Stimulated activated CD4-positive, alpha-beta T cell treated with anti-CD3 and anti-CD28 coated beads, Interleukin-12 subunit alpha, Interleukin-12 subunit beta, amount 100 ng/mL, for 48 hours (primary cell): ENCODE measurements around the gene JMY.

Source experiments
- DNase-seq, 3 donors: peaks; one replicate each; pipeline ENCODE4 v3.0.0-alpha.2; 2020; ENCODE audit warnings: low read depth in 2 of 3, low spot score in 1 of 3

JMY gene, protein sequence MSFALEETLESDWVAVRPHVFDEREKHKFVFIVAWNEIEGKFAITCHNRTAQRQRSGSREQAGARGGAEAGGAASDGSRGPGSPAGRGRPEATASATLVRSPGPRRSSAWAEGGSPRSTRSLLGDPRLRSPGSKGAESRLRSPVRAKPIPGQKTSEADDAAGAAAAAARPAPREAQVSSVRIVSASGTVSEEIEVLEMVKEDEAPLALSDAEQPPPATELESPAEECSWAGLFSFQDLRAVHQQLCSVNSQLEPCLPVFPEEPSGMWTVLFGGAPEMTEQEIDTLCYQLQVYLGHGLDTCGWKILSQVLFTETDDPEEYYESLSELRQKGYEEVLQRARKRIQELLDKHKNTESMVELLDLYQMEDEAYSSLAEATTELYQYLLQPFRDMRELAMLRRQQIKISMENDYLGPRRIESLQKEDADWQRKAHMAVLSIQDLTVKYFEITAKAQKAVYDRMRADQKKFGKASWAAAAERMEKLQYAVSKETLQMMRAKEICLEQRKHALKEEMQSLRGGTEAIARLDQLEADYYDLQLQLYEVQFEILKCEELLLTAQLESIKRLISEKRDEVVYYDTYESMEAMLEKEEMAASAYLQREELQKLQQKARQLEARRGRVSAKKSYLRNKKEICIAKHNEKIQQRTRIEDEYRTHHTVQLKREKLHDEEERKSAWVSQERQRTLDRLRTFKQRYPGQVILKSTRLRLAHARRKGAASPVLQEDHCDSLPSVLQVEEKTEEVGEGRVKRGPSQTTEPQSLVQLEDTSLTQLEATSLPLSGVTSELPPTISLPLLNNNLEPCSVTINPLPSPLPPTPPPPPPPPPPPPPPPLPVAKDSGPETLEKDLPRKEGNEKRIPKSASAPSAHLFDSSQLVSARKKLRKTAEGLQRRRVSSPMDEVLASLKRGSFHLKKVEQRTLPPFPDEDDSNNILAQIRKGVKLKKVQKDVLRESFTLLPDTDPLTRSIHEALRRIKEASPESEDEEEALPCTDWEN

DNA sequence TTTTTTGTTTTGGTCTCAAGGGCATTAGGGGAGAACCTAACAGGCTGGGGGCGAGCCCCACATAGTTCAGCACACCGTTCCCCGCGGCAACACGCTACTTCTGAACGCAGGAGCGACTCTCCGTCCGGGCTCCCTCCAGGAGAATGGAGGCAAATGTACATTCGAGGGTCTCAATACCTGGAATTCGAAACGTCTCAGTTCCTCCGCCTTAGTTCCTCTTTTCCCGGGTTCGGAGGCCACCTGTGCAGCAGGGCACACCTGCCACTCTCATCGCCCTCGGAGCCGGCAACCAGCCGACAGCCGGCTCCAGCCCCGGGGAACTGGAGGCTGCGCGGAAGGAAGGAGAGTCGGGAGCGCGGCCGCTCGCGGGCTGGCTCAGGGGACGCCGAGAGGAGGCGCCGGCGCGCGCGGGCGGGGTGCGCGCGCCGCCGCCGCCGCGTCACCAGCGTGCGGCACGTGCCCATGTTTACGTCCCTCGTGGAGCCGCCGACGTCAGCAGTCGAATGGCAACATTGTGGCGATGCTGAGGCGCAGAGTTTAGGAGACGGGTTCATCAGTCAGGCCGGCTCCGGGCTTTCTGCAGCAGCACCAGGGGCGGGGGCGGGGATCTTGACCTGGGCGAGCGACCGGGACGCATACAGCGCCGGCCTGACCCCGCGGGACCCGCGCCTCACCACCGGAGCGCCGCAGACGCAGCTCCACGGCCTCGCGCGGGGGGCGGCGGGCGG lies at the start of gene JMY:
JMY (plus strand) TSS at position 498 of the 728 bp plus-strand sequence. CDS start 520 bp downstream, outside the sequence.
- DNase-seq = peak; percentile 66 to 77 (median 71)

DNA sequence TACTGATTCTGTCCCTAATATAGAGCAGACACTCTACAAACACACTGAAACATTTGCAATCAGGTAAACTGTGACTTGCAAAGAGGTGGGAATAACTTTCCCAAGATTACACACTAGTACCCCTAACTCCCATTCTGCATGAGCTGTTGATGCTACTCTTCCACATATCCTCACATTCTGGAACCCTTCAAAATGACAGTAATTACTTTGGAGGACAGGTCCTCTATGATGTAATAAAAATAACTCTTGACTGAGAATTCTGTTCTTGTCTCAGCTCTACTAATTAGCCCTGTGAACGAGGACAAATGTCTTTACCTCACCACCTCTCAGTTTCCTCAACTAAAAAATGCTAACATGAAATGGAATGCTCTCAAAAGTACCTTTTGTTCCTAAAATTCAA lies 49.5 kb upstream of the JMY start:
- DNase-seq = no peak

DNA sequence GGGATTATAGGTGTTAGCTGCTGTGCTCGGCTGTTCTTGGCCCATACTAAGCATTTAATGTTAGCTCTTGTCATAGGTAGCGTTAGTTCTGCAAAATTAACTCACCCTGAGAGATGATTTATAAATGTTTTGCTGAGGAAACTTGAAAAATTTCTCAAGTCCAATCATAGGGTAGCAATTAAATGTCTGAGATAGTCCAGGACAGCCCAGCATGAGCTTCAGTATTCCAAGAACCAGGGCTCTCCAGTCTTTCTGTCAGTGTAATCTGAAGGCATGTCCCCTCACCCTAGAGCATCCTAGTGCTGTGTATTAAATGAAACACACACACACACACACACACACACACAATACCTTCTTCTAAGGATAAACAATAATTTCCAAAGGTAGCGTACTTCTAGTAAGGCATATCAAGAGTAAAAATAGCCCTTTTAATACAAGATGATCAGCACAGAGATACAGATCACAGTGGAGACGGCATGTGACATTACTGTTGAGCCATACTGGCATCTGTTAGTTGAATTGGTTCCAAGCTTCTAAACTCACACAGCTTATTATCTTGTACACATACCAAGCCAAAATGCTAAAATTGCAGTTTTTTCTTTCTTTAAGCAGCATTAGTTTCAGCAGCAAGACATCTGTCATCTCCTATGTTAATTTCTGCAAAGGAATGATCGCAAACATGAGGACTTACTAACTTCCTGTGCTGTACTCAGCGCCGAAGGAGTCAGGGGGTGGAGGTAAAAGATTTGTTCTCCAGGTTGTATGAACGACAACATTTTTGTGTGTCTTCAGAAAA lies 46.3 kb upstream of the JMY start:
- no peak for DNase-seq

DNA sequence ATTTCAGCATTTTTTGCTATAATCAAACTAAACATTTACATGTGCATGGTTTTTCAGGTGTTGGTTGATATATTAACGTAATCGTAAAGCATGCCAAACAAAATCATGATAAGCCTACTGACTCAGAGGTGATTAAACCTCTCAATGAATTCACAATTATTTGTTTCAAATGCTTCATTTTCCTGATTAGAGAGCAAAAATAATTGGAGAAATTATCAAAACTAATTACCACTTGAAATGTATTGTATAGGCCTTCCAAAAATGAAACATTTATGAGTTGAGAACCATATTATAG lies 45.7 kb upstream of the JMY start:
- no peak for DNase-seq

DNA sequence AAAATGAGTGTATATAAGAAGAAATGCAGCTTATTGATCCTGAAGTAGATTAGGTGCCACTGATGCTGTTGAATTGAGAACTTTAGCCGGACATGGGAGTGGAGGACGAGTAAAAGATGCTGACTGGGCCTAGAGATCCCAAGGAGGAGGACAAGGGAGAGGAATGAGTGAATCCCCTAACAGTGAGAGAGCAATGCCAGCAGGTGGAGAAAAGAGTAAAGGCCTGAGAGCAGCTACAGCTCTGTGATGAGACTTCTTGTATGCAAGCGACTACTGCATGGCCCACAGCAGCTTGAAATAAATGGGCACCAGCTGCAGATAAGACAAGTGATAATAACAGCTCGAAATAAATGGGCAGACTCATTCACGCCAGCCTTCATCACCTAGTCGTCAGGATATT lies 44.5 kb upstream of the JMY start:
- no peak for DNase-seq

DNA sequence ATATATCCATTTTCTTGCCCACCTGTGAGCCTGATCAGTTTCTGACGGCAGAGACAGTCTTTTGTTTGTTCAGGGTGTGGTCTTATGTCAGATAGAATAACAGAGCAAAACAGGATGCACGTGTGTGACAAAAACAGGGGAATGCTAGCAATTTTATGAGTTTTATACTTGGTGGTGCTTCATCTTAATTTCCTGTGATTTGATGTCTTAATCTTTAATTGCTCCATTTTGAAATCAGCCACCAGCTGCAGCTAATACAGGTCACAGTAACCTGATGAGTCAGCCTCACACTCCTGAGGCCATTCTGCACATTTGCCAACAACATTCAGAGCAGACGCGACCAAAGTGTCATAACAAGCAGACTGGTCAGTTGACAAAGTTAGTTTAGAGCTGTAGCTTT lies 42.3 kb upstream of the JMY start:
- DNase-seq = no peak

DNA sequence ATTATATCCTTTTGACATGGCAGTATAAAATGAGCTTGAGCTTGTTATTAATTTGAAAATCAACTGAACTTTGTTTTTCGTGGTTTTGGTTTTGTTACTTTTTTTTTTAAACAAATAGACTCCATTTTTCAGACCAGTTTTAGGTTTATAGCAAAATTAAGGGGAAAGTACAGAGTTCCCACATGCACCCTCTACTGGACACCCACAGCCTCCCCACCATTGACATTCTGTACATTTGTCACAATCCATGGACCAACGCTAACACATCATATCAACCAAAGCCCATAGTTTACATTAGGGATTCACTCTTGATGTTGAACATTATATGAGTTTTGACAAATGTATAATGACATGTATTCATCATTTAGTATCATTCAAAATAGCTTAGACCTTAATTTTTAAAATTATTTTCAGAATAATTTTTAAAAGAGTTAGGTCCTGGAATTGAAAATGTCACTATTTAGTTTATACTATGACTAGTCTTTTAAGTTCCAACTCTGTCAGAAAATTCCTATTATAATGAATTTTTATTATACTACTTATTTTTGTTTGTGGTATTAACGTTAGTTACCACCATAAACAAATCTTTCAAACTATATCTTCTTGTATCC lies 35.3 kb upstream of the JMY start:
- no peak for DNase-seq

DNA sequence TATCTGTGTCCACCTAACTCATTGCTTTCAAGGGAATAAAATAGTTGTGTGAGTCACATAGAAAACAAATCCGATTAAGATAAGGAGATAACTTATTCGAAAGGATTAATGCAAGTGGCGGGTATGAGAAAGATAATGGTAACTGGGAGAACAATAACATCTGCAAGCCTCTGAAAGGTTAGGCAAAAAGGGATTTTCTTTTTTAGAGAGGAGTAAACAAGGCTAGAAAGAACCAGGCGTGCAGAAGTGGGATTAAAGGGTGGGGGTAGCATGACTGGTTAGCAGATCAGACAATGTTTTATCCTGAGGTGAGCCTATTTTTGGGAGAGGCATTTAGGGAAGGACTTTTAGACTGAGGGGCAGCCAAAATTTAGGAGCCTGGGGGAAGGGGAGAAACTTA lies 34.7 kb upstream of the JMY start:
- no peak for DNase-seq

DNA sequence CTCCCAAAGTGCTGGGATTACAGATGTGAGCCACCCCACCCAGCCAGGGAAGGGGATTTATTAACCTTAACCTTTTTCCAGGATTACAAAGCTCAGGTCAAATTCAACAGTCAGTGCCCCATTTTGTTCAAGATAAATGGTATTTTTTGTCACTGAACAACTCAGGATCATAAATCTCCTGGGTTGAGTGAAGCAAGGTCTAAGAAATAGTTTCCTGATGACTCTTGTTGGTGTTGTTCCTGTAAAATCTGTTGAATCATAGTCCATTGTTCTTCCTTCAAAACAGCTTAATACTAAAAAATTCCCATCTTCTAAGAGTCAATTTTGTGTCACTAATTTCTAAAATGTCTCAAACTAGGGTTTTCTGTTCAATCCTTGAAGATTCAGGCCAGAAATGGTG lies 33.9 kb upstream of the JMY start:
- no peak for DNase-seq

DNA sequence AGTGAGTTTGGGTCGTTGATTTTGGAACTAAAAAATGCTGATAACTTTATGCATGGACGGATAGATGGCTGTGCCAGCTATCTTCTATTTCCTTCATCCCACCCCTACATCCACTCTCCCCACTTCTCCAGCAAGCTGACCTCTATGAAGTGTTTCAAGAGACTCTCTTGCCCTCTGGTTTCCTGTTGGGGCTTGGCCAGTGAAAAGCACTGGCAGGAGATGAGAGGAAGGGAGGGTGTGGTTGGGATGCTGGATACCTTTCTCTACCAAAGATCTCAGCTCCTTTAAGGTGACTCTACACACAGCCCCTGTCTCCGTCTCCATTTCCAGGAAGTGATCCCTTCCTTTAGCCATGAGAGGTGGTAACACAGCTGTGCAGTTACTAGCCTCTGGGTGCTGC lies 30.0 kb upstream of the JMY start:
- no peak for DNase-seq

DNA sequence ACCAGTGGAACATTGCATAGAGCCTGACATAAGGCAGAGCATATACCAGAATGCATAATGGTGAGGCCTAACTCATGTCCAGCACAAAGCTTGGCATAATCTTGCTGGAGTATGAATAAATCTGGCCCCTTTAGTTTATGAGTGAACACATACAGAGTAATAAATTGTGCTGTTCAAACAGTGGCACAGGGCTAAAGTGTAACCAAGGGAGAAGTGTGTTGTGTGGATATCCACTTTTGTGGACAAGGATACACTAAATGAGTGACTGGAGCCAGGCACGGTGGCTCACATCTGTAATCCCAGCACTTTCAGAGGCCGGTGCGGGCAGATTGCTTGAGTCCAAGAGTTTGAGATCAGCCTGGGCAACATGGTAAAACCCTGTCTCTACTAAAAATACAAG lies 29.4 kb upstream of the JMY start:
- DNase-seq = no peak

DNA sequence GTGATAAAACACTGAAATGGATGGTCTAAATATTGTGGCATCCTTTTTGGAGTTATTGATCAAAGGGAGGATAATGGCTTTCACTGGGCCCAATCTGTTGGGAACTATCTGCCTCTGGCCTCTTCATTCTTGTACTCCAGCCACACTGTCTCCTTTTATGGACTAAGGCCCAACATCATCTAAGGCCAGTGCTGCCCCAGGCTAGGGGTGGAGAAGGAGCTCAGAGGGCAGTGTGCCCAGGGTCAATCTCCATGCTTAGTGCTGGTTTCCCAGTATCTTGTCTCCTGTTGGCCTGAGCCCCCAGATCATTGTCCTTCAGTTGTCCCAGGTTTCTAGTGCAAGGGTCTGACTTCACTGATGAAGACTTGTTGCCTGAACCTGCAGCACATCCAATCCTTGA lies 26.4 kb upstream of the JMY start:
- DNase-seq = no peak

DNA sequence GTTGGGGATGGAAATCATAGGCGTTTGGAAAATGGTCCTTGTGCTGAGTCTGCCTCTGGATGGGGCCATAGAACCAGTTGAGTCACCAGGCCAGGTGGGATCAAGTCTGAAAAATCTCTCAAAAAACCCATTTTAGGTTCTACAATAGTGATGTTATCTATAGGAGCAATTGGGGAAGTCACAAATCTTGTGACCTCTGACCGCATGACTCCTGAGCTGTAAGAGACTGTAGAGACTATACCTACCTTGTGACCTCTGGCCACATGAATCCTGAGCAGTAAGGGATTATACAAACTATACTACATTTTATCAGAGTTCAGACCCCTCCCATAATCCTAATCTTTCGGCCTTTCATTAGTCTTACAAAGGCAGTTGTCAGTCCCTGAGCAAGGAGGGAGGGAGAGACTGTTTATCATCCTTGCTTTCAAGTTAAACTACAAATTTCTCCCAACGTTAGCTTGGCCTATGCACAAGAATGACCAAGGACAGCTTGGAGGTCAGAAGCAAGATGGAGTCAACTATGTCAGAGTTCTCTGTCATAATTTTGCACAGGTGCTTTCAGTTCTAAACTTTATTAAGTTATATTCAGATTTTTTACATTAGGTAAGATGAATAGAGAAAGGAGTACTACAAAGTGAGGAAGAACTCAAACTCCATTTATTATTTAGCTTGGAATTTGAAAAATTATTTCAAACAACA lies 11.5 kb upstream of the JMY start:
- no peak for DNase-seq

DNA sequence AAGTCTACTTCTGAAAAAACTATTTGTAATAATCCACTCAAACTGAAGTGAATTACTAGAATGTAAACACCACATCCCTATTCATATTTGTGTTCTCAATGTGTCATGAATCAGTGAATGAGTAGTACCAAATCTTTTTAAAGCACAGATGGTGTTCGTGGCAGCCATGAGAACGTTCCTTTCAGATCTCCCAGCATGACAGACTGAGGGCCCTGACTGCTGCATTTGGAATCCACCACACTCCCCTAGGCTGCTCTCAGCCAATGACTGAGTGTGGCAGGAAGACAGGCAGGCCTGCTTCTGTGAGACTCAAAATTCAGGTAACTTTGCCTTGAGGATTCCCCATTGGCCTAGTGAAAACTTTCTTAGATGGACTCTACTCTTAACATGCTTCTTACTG lies 10.9 kb upstream of the JMY start:
- DNase-seq = no peak

DNA sequence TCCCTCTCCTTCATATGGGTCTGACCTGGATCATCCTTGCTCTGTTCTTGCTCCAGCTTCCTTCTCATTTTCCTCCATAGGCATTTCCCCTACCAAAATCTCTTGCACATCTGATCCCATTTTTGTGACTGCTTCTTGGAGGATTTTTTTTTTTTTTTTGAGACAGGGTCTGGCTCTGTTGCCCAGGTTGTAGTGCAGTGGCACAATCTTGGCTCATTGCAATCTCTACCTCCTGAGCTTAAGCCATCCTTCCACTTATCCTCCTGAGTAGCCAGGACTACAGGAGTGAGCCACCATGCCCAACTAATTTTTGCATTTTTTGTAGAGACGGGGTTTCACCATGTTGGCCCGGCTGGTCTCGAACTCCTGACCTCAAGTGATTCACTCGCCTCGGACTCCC lies 10.5 kb upstream of the JMY start:
- DNase-seq = no peak

DNA sequence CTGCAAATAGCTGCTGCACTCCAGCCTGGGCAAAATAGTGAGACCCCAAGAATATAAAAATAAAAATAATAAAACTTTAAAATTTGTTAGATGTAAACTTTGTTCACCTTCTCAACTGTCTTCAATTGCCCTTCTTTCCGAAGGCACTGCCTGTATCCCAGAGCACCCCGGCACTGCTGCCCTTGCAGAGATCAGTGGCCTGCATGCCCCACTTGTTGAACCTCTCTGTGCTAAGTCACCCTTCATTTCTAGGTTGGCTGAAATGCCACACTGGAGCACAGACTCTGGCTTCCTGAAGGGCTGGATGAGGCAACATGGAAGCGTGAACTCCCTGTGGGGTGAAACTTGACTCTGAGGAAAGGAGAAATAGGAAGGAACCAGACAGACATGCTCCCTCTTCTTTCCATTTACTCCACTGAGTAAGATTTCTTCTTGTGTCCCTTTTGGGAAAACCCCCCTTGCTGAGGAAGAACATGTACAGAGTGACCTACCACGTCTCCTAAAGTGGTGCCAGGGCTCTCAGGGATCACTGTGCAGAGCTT lies 8.4 kb upstream of the JMY start:
- no peak for DNase-seq

DNA sequence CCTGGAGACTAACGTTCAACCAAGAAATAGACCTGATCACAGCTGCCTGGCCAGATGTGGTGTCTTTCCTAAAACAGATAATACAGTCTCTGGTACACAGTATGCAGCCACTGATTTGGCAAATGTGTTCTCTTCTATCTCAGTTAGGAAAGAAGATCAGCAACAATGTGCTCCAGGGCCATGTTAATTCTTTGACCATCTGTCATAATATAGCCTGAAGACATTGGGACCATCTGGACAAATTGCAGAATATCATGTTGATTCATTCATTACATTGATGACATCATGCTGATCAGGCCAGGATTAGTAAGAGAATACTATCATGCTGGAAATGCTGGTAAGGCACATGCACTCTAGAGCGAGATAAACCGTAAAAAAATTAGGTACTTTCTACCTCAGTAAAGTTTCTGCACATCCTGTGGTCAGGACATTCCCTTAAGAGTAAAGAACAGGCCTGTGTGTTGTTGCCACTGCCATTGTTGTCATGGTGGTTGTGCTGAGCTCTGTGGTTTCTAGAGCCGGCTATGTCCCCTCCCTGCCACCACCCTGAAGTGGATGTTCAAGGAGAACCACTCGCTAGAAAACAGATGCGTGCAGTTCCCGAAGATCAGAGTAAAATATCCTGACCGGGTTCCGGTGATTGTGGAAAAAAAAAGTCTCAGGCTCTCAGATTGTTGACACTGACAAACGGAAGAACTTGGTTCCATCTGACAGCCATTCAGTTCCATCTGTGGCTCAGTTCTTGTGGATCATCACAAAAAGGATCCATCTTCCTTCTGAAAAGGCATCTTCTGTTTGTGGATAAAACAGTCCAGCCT lies 6.4 kb upstream of the JMY start:
- DNase-seq = peak in 1 of 3 donors; percentile 9

DNA sequence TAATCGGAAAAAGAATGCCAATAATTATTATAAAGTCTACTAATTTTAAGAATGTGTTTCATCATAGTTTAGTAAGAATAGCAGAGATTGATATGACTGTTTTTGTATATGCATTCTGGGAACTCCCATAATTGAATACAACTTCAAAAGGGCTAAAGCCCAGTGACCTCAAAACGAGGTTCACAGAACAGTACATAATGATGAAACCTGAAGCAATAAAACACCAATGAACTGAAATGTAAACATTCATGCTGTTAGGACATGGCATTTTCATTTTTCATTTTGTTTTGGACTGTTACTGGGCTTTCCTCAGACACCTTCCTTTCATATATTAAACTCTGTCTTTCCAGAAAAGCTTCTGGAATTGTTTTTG lies 684 bp upstream of the JMY start:
- peak in 1 of 3 donors; percentile 14 for DNase-seq
